Immature natural killer cell (primary cell): ENCODE data around the gene TXNRD3. TPM values are rescaled to one million over a fixed set of nuclear protein-coding genes. Genes with fewer than 3 reads are reported as not detected.
A peak's percentile ranks its signal among the peaks of the same experiment; 100 is the strongest.

Experiments used
- DNase-seq, 3 donors: peaks; one replicate each; pipeline ENCODE4 v3.0.0; 2022; ENCODE audit warnings: mixed read lengths in 1 of 3
- H3K27ac Mint-ChIP-seq, 6 donors: one replicate each; pipeline ENCODE4 v1.8.0; 2020; ENCODE audit warnings: mixed read lengths in 6 of 6, mild to moderate bottlenecking in 5 of 6, inconsistent platforms in 4 of 6, moderate library complexity in 3 of 6
- H3K27me3 Mint-ChIP-seq, 3 donors: one replicate each; pipeline ENCODE4 v1.8.0; 2020 to 2021; ENCODE audit warnings: low read depth in 3 of 3, mild to moderate bottlenecking in 3 of 3, mixed read lengths in 3 of 3, moderate library complexity in 3 of 3, inconsistent platforms in 1 of 3
- H3K36me3 Mint-ChIP-seq, 3 donors: one replicate each; pipeline ENCODE4 v1.8.0; 2020; ENCODE audit warnings: mixed read lengths in 3 of 3, inconsistent platforms in 2 of 3, mild to moderate bottlenecking in 2 of 3
- H3K4me1 Mint-ChIP-seq, 2 donors: one replicate each; pipeline ENCODE4 v1.8.0; 2020; ENCODE audit warnings: inconsistent platforms in 2 of 2, mild to moderate bottlenecking in 2 of 2, mixed read lengths in 2 of 2, moderate library complexity in 1 of 2
- H3K4me3 Mint-ChIP-seq, 5 donors: one replicate each; pipeline ENCODE4 v1.8.0; 2020; ENCODE audit warnings: mild to moderate bottlenecking in 5 of 5, mixed read lengths in 5 of 5, inconsistent platforms in 3 of 5, moderate library complexity in 3 of 5
- H3K9me3 Mint-ChIP-seq, 6 donors: one replicate each; pipeline ENCODE4 v1.8.0; 2020; ENCODE audit warnings: mild to moderate bottlenecking in 6 of 6, mixed read lengths in 6 of 6, inconsistent platforms in 4 of 6, moderate library complexity in 3 of 6
- polyA plus RNA-seq, 3 donors: library from polyadenylated mRNA; unstranded; fragments of 300-500 nt; fragmentation: Illumina TruSeq; gene quantifications; one replicate each; pipeline ENCODE4 v1.2.3, GENCODE V29; 2021

Gene TXNRD3
- 1 to 10 TPM in 2 of 3 donors, not detected in 1; 1.4 to 3.5 TPM for polyA plus RNA-seq

DNA sequence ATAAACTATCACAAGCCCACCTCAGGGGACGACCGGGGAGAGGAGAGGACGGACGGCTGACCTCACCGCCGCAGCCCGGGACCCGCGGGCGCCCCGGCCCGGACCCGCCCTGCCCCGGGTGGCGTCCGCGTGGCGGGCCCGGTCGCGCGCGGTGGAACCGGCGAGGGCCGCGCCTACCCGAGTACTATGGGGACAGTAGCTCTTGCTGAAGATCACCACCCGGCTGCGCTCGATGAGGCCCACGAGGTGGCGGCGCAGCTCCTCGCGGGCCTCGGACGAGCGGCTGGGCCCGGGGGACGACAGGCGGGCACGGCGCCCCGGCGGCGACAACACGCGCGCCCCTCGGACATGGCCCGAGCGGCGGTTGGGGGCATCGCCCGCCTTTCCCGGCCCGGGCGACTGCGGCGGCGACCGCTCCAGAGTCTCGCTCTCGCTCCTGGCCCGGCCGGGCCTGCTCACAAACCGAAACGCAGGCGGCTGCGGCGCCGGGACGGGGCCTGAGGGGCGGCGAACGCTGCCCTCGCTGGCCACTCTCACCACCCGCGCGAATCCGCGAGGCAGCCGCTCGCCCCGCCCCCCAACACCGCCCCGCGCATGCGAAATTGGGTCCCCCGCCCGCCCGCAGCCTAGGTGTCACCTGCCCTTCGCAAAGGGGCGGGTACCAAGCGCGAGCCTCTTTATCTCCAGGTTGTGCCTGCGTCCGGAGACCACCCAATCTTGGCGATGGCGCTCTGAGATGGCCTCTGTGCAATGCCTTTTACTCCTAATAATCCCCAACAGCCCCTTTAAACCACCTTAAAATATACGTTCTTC is at the start of gene TXNRD3:
TXNRD3 (minus strand) TSS at position 554 of the 813 bp plus-strand sequence.
- no peaks in the 10 kb centered on the region for H3K9me3 Mint-ChIP-seq
- H3K27me3 Mint-ChIP-seq, result peaks cover 2 to 20% (median 2%) of the 10 kb centered on the region in 3 donors
- peak; percentile 53 to 60 (median 56) for DNase-seq
- peak within 1 kb of the TSS in 3 of 6 donors; percentile 37 to 76 (median 38) for H3K27ac Mint-ChIP-seq
- peak within 1 kb of the TSS; percentile 86 to 89 (median 88) for H3K4me3 Mint-ChIP-seq
- peaks cover 0 to 3% (median 0%) of the 10 kb centered on the region in 3 donors for H3K36me3 Mint-ChIP-seq
- peaks cover 7 to 9% of the 10 kb centered on the region in 2 donors for H3K4me1 Mint-ChIP-seq

GRCh38 chr3:126703512-126704493 is 48.9 kb upstream of the TXNRD3 start, which contains the start of gene CHCHD6:
Gene CHCHD6 (plus strand): TSS chr3:126704240. CDS start chr3:126704313, 73 bp downstream.
- Mint-ChIP-seq H3K36me3 (peaks cover 0 to 4% (median 0%) of the 10 kb centered on the region in 3 donors), H3K27me3 (peaks cover 11 to 12% (median 12%) of the 10 kb centered on the region in 3 donors), H3K4me1 (peaks cover 10 to 17% of the 10 kb centered on the region in 2 donors), H3K4me3 (peak within 1 kb of the TSS; percentile 89 to 97 (median 92)), H3K27ac (peak within 1 kb of the TSS; percentile 55 to 80 (median 74)), H3K9me3 (peaks cover 0 to 2% (median 0%) of the 10 kb centered on the region in 6 donors)
- peak; percentile 92 to 95 (median 93) for DNase-seq

- no peak overlapping the region for H3K27ac Mint-ChIP-seq
- peaks cover 8 to 9% of the 10 kb centered on the region in 2 donors for H3K4me1 Mint-ChIP-seq
- peaks cover 0 to 2% (median 0%) of the 10 kb centered on the region in 6 donors for H3K9me3 Mint-ChIP-seq
- H3K36me3 Mint-ChIP-seq, result no peaks in the 10 kb centered on the region
- H3K27me3 Mint-ChIP-seq, result peaks cover 15 to 32% (median 17%) of the 10 kb centered on the region in 3 donors
- DNase-seq, result no peak
- H3K4me3 Mint-ChIP-seq, result no peak overlapping the region
Observed at GRCh38 chr3:126699011-126699410, 44.1 kb upstream of the TXNRD3 start.

DNA sequence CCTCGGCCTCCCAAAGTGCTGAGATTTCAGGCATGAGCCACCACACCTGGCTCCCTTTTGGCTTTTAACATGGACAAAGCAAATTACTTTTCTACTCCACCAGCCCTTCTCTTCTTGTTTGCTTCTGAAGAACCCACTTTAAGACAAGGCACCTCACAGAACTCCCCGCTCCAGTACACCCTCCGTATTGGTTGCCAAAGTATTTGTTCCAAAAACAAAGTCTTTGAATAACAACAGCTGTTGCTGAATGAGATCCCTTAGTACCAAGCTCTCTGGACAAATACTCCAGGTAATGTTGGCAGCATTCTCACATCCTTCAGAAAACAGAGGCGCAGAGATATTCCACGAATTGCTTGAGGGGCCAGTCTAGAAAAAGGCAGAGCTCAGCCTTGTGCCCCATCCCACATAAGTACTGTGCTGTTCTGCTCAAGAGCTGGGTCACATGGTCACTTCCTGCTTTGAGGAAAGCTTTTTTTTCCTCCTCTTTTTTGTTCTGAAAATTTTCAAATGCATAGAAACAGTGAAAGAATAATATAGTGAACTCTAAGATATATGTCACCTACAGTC is 41.9 kb upstream of the TXNRD3 start:
- H3K27me3 Mint-ChIP-seq, result peaks cover 5 to 28% (median 10%) of the 10 kb centered on the region in 3 donors
- no peak overlapping the region for H3K27ac Mint-ChIP-seq
- DNase-seq, result no peak
- no peaks in the 10 kb centered on the region for H3K4me1 Mint-ChIP-seq
- H3K9me3 Mint-ChIP-seq, result peaks cover 0 to 2% (median 0%) of the 10 kb centered on the region in 6 donors
- no peak overlapping the region for H3K4me3 Mint-ChIP-seq
- H3K36me3 Mint-ChIP-seq, result no peaks in the 10 kb centered on the region

DNA sequence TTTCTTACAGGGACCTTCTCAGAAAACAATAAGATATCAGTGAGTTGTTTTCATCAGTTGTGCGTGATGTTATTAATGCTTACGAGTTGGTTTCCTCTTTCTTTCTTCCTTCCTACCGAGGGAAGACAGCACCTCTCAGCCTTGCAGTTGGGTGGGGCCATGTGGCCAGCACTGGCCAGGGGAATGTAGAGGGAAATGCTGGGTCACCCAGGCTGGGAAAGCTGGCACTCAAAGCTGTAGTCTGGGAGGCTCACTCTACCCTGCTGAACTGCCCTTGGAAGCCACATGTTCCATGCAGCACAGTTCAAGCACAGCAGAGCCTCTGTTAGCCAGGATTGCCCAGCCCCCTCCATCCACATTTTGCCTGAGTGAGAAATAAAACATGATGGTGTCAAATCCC is 39.0 kb upstream of the TXNRD3 start:
- Mint-ChIP-seq H3K27me3 (peaks cover 6 to 25% (median 10%) of the 10 kb centered on the region in 3 donors), H3K4me3 (no peak overlapping the region), H3K4me1 (no peaks in the 10 kb centered on the region), H3K9me3 (peaks cover 0 to 1% (median 0%) of the 10 kb centered on the region in 6 donors), H3K36me3 (no peaks in the 10 kb centered on the region), H3K27ac (no peak overlapping the region)
- no peak for DNase-seq

DNA sequence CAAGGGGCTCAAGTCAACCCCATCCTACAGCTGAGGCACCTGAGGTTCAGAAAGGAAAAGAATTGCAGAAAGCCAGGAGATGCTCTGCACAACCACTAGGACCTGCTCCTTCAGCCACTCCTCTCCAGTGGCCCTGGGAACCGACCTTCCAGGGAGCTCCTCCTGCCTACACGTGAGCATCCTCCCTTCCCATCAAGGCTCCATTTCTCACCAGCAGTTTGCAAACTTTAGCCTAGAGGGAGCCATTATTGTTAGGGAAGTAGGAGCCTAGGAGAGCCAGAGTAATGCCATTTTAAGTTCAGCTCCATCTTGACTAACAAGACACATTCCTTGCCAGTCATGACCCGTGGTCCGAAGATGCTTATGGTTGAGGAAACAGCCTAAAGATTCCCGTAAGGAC is 37.9 kb upstream of the TXNRD3 start:
- Mint-ChIP-seq H3K36me3 (no peaks in the 10 kb centered on the region), H3K27me3 (peaks cover 6 to 25% (median 10%) of the 10 kb centered on the region in 3 donors), H3K9me3 (no peaks in the 10 kb centered on the region), H3K4me3 (no peak overlapping the region), H3K4me1 (no peaks in the 10 kb centered on the region), H3K27ac (no peak overlapping the region)
- DNase-seq, result no peak

- no peak for DNase-seq
- Mint-ChIP-seq H3K9me3 (no peaks in the 10 kb centered on the region), H3K4me3 (no peak overlapping the region), H3K27me3 (peaks cover 6 to 21% (median 9%) of the 10 kb centered on the region in 3 donors), H3K27ac (no peak overlapping the region), H3K4me1 (no peaks in the 10 kb centered on the region), H3K36me3 (no peaks in the 10 kb centered on the region)
Observed at GRCh38 chr3:126691765-126692164, 36.8 kb upstream of the TXNRD3 start.

DNA sequence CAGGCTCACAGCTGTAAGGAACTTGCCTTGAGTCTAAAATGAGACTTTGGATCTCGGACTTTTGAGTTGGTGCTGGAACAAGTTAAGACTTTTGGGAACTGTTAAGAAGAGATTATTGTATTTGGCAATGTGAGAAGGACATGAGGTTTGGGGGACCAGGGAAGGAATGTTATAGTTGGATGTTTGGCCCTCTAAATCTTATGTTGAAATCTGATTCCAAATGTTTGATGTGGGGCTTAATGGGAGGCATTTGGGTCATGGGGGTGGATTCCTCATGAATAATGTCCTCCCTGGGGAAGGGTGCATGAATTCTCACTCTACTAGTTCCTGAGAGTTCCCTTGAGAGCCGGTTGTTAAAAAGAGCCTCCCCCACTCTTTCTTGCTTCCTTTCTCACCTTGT is 30.6 kb upstream of the TXNRD3 start:
- Mint-ChIP-seq H3K4me3 (no peak overlapping the region), H3K4me1 (no peaks in the 10 kb centered on the region), H3K9me3 (no peaks in the 10 kb centered on the region), H3K36me3 (no peaks in the 10 kb centered on the region), H3K27me3 (peaks cover 0 to 3% (median 2%) of the 10 kb centered on the region in 3 donors), H3K27ac (no peak overlapping the region)
- no peak for DNase-seq

- no peak for DNase-seq
- Mint-ChIP-seq H3K9me3 (no peaks in the 10 kb centered on the region), H3K27me3 (peaks cover 0 to 2% (median 0%) of the 10 kb centered on the region in 3 donors), H3K4me1 (no peaks in the 10 kb centered on the region), H3K4me3 (no peak overlapping the region), H3K36me3 (no peaks in the 10 kb centered on the region), H3K27ac (no peak overlapping the region)
Observed at GRCh38 chr3:126685021-126685420, 30.1 kb upstream of the TXNRD3 start.

GRCh38 chr3:126684218-126684751 is 29.4 kb upstream of the TXNRD3 start:
- H3K27ac Mint-ChIP-seq, result no peak overlapping the region
- H3K27me3 Mint-ChIP-seq, result peaks cover 0 to 4% (median 2%) of the 10 kb centered on the region in 3 donors
- H3K4me3 Mint-ChIP-seq, result no peak overlapping the region
- no peaks in the 10 kb centered on the region for H3K4me1 Mint-ChIP-seq
- no peak for DNase-seq
- H3K36me3 Mint-ChIP-seq, result no peaks in the 10 kb centered on the region
- no peaks in the 10 kb centered on the region for H3K9me3 Mint-ChIP-seq

- H3K36me3 Mint-ChIP-seq, result no peaks in the 10 kb centered on the region
- no peak overlapping the region for H3K4me3 Mint-ChIP-seq
- peaks cover 3 to 4% of the 10 kb centered on the region in 2 donors for H3K4me1 Mint-ChIP-seq
- no peaks in the 10 kb centered on the region for H3K9me3 Mint-ChIP-seq
- peaks cover 0 to 4% (median 3%) of the 10 kb centered on the region in 3 donors for H3K27me3 Mint-ChIP-seq
- DNase-seq, result no peak
- H3K27ac Mint-ChIP-seq, result no peak overlapping the region
Observed at GRCh38 chr3:126683069-126683468, 28.1 kb upstream of the TXNRD3 start.

- no peak for DNase-seq
Observed at GRCh38 chr3:126682009-126682408, 27.1 kb upstream of the TXNRD3 start.

DNA sequence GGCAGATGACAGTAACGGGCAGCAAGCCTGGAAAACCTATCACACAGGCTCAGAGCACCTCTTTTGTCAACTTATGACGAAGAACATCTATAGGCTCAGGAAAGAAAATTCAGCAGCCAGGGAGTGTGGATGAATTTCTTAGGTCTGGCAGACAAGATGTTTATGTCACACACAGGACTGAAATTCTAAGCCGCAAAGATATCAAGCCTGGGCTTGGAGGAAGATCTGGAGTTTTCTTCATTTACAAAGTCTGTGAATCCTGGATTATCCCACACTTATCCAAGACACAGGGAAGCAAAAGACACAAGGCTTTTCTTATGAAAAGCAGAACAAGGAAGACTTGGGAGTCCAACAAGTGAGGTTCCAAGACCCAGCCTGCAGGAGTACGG is 25.7 kb upstream of the TXNRD3 start:
- Mint-ChIP-seq H3K27ac (no peak overlapping the region), H3K4me3 (no peak overlapping the region), H3K36me3 (no peaks in the 10 kb centered on the region), H3K9me3 (no peaks in the 10 kb centered on the region), H3K27me3 (peaks cover 0 to 6% (median 4%) of the 10 kb centered on the region in 3 donors), H3K4me1 (peaks cover 3 to 4% of the 10 kb centered on the region in 2 donors)
- DNase-seq, result no peak

More at GRCh38 chr3:126682009-126682408, 27.1 kb upstream of the TXNRD3 start:
- H3K27ac Mint-ChIP-seq, result no peak overlapping the region
- H3K36me3 Mint-ChIP-seq, result no peaks in the 10 kb centered on the region
- peaks cover 3 to 4% of the 10 kb centered on the region in 2 donors for H3K4me1 Mint-ChIP-seq
- no peaks in the 10 kb centered on the region for H3K9me3 Mint-ChIP-seq
- H3K27me3 Mint-ChIP-seq, result peaks cover 0 to 4% (median 3%) of the 10 kb centered on the region in 3 donors
- H3K4me3 Mint-ChIP-seq, result no peak overlapping the region
